ENCODE results near the gene TP53I13. TPM values are rescaled to one million over a fixed set of nuclear protein-coding genes. Genes with fewer than 3 reads are reported as not detected.
A peak's percentile ranks its signal among the peaks of the same experiment; 100 is the strongest.

The TP53I13 gene
- polyA plus RNA-seq, 2 of the 4 experiments (the other 2 are of a cell fraction) = 27.5 to 57.8 TPM

DNA sequence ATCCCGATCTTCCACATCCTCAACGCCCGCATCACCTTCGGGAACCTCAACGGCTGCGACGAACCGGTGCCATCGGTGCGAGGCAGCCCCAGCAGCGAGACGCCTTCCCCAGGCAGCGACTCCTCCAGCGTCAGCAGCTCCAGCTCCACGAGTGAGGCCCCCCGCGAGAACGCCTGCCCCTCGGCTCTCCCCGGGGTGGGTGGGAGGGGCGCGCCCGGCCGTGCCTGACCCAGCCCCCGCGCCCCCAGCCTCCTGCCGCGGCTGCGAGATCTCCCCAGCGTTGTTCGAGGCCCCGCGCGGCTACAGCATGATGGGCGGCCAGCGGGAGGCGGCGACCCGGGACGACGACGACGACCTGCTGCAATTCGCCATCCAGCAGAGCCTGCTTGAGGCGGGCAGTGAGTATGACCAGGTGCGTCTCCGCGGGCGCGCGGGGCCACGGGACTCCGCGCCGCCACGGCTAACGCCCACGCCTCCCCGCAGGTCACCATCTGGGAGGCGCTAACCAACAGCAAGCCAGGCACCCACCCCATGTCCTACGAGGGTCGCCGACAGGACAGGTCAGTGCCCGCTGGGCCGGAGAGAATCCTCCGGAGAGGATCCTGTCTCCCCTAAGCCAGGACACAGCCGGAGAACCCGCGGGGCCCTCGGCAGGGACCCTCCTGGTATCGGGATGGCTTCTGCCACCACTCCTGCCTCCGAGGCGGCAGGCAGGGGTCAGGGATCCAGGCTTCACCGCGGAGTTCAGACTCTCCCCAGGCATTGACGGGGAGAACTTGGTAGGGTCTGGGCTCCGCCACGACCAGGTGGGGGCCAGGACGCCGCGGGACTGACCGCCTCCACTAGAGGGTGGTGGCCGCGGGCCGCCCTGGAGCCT lies 44.1 kb downstream of the TP53I13 start:
- H3K9me3 ChIP-seq = no peaks in the 10 kb centered on the region
- no peak for DNase-seq (ENCODE audit: low read depth in 1 of 2, low spot score in 1 of 2)

GRCh38 chr17:29613352-29613837 lies 44.9 kb downstream of the TP53I13 start:
- Histone ChIP-seq H3K27ac (peak overlapping the region; percentile 67 to 77), H3K4me3 (peak overlapping the region; percentile 23; the same call in 2 of the 3 replicates), H3K9me3 (no peaks in the 10 kb centered on the region), H3K4me2 (peak overlapping the region; percentile 78), H3K4me1 (peaks cover 24% of the 10 kb centered on the region)
- FAIRE-seq (no peak), ATAC-seq (peak; percentile 58 to 73), DNase-seq (ENCODE audit: low read depth in 1 of 2, low spot score in 1 of 2) (peak in 1 of 2 experiments; percentile 93)
- POLR2A ChIA-PET = interaction anchor here (0.6 to 1.1 kb wide), 4 partner anchors 11 to 770 kb away, joined by 3 to 7 read pairs (median 4); partner anchors contain the start of gene ANKRD13B
- WGBS (ENCODE audit: missing lambda C conversion rate) = 45% methylated on average over 18 of the region's 50 CpGs
- CTCF ChIA-PET = interaction anchor here (0.6 to 23.2 kb wide), 21 partner anchors 8 to 480 kb away, joined by 3 to 447 read pairs (median 5); partner anchors contain the start of genes ABHD15, ANKRD13B, CORO6 and TP53I13
- TF ChIP-seq ZFP36 (IDR thresholded peaks at IDR 0.05; ENCODE audit: borderline replicate concordance, partially characterized antibody) (no peak), JUN (IDR thresholded peaks at IDR 0.05) (0 out of 5 replicates have a peak, but pooled peaks of 1 of the 2 experiments have one; percentile 25), HOXB5 (CRISPR knock-in tag; IDR thresholded peaks at IDR 0.05) (0 out of 2 replicates have a peak, but pooled peaks have one; percentile 65), TFCP2L1 (CRISPR knock-in tag; IDR thresholded peaks at IDR 0.05) (no peak), RAD21 (conservative IDR thresholded peaks at IDR 0.05 in 1 of 2, IDR thresholded peaks at IDR 0.05 in 1 of 2) (peak; percentile 53 to 67; a peak in 4 of 5 replicates), POLR2A (IDR thresholded peaks at IDR 0.05; ENCODE audit: low read length) (peak; percentile 24; the same call in 1 of the 2 replicates), SMC3 (IDR thresholded peaks at IDR 0.05) (peak; percentile 74), MYC (IDR thresholded peaks at IDR 0.05; ENCODE audit: borderline replicate concordance, low read length) (peak; percentile 85), CHD4 (IDR thresholded peaks at IDR 0.05; ENCODE audit: borderline replicate concordance) (no peak), E2F6 (IDR thresholded peaks at IDR 0.05; ENCODE audit: borderline replicate concordance, low read depth) (peak; percentile 97), ZNF302 (CRISPR knock-in tag; IDR thresholded peaks at IDR 0.05) (no peak), FOXS1 (CRISPR knock-in tag; IDR thresholded peaks at IDR 0.05) (peak; percentile 42; the same call in 1 of the 2 replicates), CBX2 (IDR thresholded peaks at IDR 0.05; ENCODE audit: borderline replicate concordance, low read depth) (no peak)
- TF ChIP-seq, protein P1, sequence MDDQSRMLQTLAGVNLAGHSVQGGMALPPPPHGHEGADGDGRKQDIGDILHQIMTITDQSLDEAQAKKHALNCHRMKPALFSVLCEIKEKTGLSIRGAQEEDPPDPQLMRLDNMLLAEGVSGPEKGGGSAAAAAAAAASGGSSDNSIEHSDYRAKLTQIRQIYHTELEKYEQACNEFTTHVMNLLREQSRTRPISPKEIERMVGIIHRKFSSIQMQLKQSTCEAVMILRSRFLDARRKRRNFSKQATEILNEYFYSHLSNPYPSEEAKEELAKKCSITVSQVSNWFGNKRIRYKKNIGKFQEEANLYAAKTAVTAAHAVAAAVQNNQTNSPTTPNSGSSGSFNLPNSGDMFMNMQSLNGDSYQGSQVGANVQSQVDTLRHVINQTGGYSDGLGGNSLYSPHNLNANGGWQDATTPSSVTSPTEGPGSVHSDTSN (IDR thresholded peaks at IDR 0.05) = no peak
- TF ChIP-seq, protein P2, sequence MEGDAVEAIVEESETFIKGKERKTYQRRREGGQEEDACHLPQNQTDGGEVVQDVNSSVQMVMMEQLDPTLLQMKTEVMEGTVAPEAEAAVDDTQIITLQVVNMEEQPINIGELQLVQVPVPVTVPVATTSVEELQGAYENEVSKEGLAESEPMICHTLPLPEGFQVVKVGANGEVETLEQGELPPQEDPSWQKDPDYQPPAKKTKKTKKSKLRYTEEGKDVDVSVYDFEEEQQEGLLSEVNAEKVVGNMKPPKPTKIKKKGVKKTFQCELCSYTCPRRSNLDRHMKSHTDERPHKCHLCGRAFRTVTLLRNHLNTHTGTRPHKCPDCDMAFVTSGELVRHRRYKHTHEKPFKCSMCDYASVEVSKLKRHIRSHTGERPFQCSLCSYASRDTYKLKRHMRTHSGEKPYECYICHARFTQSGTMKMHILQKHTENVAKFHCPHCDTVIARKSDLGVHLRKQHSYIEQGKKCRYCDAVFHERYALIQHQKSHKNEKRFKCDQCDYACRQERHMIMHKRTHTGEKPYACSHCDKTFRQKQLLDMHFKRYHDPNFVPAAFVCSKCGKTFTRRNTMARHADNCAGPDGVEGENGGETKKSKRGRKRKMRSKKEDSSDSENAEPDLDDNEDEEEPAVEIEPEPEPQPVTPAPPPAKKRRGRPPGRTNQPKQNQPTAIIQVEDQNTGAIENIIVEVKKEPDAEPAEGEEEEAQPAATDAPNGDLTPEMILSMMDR (IDR thresholded peaks at IDR 0.05) = peak; percentile 87
- TF ChIP-seq, protein P3, sequence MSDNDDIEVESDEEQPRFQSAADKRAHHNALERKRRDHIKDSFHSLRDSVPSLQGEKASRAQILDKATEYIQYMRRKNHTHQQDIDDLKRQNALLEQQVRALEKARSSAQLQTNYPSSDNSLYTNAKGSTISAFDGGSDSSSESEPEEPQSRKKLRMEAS (IDR thresholded peaks at IDR 0.05) = peak; percentile 99

More for the DNA sequence above, 44.1 kb downstream of the TP53I13 start:
- WGBS (ENCODE audit: missing lambda C conversion rate) = 95% methylated on average over 69 of the region's 85 CpGs
- TF ChIP-seq MAFK (IDR thresholded peaks at IDR 0.05; ENCODE audit: partially characterized antibody) = no peak
- no peak for TF ChIP-seq HEYL (CRISPR knock-in tag; IDR thresholded peaks at IDR 0.05)
- TF ChIP-seq CHD4 (IDR thresholded peaks at IDR 0.05; ENCODE audit: borderline replicate concordance) = no peak
- TF ChIP-seq, protein P4, sequence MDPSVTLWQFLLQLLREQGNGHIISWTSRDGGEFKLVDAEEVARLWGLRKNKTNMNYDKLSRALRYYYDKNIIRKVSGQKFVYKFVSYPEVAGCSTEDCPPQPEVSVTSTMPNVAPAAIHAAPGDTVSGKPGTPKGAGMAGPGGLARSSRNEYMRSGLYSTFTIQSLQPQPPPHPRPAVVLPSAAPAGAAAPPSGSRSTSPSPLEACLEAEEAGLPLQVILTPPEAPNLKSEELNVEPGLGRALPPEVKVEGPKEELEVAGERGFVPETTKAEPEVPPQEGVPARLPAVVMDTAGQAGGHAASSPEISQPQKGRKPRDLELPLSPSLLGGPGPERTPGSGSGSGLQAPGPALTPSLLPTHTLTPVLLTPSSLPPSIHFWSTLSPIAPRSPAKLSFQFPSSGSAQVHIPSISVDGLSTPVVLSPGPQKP (IDR thresholded peaks at IDR 0.05; ENCODE audit: low read depth, low read length) = no peak
- TF ChIP-seq TFCP2L1 (CRISPR knock-in tag; IDR thresholded peaks at IDR 0.05) = no peak
- TF ChIP-seq POLR2AphosphoS2 (conservative IDR thresholded peaks at IDR 0.05; ENCODE audit: low read length) = no peak
- TF ChIP-seq, protein P5, sequence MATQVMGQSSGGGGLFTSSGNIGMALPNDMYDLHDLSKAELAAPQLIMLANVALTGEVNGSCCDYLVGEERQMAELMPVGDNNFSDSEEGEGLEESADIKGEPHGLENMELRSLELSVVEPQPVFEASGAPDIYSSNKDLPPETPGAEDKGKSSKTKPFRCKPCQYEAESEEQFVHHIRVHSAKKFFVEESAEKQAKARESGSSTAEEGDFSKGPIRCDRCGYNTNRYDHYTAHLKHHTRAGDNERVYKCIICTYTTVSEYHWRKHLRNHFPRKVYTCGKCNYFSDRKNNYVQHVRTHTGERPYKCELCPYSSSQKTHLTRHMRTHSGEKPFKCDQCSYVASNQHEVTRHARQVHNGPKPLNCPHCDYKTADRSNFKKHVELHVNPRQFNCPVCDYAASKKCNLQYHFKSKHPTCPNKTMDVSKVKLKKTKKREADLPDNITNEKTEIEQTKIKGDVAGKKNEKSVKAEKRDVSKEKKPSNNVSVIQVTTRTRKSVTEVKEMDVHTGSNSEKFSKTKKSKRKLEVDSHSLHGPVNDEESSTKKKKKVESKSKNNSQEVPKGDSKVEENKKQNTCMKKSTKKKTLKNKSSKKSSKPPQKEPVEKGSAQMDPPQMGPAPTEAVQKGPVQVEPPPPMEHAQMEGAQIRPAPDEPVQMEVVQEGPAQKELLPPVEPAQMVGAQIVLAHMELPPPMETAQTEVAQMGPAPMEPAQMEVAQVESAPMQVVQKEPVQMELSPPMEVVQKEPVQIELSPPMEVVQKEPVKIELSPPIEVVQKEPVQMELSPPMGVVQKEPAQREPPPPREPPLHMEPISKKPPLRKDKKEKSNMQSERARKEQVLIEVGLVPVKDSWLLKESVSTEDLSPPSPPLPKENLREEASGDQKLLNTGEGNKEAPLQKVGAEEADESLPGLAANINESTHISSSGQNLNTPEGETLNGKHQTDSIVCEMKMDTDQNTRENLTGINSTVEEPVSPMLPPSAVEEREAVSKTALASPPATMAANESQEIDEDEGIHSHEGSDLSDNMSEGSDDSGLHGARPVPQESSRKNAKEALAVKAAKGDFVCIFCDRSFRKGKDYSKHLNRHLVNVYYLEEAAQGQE (IDR thresholded peaks at IDR 0.05) = no peak
- no peak for TF ChIP-seq KDM5A (IDR thresholded peaks at IDR 0.05)
- TF ChIP-seq HOXA7 (CRISPR knock-in tag; IDR thresholded peaks at IDR 0.05) = no peak
- no peak for TF ChIP-seq JUNB (IDR thresholded peaks at IDR 0.05)
- no peak for ATAC-seq
- Histone ChIP-seq H3K4me2 (peak overlapping the region; percentile 78), H3K4me3 (peak overlapping the region; percentile 23; the same call in 1 of the 3 replicates), H3K27ac (peak overlapping the region; percentile 67 to 77; a peak in 5 of 6 replicates), H3K4me1 (peaks cover 19% of the 10 kb centered on the region)
- ChIA-PET CTCF (interaction anchor here (0.5 to 23.2 kb wide), 21 partner anchors 8 to 464 kb away, joined by 3 to 447 read pairs (median 5); partner anchors contain the start of genes ABHD15, ANKRD13B, CORO6 and TP53I13), POLR2A (interaction anchor here (1.0 to 1.1 kb wide), 2 partner anchors 12 to 21 kb away, joined by 3 to 4 read pairs; no protein-coding TSS in a partner anchor)
- FAIRE-seq = no peak

All from A549 (cell line).